Measurements from ENCODE around the gene TAOK2.
"Not testable (repeated sequence)": the region's sequence is repeated elsewhere in the genome, so short reads cannot be mapped to it uniquely, and the experiment has no call there.

Gene TAOK2

DNA sequence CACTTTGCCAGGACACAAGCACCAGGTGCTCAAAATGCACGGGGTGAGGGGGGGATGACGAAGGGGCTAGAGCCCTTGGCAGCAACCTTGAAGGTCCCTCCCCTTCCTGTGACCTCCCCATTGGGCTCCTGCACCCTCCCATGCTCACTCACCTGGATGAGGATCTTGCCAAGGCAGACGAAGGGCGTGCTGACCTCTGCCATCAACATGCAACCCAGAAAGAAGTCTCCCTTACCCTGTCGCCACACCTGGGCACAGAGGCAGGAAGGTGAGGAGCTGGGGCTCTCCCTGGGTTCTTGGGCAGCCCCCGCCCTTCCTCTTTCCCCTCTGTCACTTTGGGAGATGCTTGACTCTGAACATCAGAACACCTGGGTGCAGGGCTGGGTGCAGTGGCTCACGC, 51.9 kb downstream of the TAOK2 start:
- no peak for DNase-seq (ENCODE audit: low read depth)

DNA sequence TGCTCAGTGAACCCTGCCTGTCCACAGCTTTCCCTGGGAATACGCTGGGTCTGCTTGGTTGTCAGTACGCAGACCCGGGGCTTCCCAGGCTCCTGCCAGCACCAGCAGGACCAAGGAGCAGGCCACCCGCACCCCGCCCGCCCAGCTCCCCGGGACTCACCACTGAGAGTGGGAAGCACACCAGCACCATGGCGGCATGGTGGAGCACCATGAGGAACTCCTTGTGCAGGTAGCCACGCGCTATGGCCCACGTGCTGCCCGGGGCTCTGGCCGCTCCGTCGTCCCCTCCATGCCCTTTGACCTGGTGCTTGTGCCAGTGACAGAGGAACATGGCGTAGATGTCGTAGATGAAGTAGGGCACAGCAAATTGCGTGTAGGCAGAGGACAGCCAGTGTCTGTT, 52.8 kb downstream of the TAOK2 start:
- DNase-seq (ENCODE audit: low read depth), result no peak

DNA sequence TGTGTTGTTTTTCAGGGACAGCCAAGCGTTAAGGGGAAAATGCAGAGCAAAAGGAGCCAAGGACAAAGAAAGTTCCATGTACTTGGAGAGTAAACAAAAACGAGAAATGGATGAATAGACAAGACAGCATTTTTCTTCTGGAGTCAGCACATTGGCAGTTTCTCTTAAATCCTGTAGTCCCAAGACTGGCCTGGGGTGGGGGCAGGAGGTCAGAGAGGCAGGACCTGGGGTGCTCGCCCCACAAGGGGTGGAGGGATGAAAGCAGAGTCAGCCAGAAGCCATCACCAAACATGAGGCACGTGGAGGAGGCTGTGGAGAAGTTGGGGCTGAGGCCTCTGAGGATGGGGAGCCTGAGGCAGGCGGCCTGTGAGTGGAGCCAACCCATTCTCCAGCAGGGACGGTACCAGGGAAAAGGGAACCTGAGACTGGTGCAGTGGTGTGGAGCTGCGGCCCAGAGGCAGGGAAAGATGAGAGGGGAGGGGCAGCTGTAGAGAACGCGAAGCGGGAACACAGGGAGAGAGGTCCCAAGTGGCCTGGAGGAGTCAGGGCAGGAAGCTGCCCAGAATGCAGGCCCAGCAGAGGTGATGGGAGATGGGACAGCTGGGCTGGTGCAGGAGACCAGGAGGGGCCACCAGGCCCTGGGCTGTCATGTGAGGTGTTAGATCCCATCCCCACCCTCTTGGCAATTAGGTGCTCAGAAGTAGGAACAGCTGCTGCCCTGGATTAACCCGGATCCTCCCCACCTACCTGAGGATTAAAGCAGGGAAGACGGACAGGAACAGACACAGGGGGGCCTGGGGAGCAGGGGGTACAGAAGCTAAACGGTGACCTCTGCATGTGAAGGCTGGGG, 54.1 kb downstream of the TAOK2 start:
- no peak for DNase-seq (ENCODE audit: low read depth)

DNA sequence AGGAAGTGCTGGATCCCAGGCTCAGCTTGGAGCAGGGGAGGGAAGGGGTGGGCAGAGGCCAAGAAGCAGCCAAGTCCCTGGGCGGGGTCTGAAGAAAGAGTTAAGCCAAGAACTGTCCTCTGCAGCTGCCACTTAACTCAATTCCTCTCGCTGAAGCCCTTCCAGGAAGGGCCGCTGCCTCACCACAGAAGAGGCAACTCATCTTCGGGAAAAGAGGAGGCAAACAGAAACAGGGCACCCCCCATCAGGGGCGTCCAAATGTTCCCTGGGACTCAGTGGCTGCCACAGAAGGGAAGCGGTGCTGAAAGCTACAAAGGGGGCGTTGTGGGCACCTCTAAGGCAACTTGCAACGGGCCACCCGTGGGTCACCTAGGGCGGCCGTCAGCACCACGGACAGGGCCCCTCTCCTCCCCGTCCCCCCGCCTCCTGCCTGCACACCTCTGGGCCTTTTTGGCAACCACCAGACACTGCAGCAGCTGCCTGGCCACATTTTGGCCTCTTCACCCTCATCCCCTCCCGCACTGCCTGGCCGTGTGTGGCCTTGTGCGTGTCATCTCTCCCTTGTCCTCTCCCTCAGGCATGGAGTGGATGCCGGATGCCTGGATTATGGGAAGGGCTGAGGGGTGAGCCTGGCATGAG, 54.9 kb downstream of the TAOK2 start:
- DNase-seq (ENCODE audit: low read depth), result no peak

DNA sequence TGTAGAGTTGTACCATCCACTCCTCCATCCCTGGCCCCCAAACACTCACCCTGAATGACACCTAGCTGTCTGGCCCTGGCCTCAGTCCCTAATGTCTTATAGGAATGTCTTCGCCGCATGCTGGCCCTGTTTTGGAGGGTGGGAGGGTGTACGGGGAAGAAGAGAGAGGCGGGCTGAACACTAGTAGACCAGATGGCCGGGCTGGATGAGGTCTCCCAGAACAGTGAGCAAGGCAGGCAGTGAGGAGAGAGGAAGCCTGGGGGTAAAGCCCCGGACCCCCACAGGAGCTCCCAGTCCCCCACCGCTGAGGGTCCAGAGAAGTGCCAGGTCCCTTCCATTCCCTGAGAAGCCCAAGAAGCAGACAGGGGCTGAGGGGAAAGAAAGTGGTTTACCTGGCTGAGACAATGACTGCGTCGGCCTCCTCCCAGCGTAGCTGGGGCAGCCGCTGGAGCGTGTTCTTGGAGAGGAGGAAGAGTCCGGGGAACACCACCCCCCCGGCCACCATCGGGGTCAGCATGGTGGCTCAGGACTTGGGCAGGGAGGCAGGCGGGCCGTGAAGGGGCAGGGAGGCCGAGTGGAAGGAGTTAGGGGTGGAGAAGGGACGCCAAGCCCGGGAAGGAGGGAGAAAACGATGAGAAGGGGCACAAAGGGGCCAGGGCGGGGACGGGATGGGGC, 56.5 kb downstream of the TAOK2 start:
- DNase-seq (ENCODE audit: low read depth), result no peak

DNA sequence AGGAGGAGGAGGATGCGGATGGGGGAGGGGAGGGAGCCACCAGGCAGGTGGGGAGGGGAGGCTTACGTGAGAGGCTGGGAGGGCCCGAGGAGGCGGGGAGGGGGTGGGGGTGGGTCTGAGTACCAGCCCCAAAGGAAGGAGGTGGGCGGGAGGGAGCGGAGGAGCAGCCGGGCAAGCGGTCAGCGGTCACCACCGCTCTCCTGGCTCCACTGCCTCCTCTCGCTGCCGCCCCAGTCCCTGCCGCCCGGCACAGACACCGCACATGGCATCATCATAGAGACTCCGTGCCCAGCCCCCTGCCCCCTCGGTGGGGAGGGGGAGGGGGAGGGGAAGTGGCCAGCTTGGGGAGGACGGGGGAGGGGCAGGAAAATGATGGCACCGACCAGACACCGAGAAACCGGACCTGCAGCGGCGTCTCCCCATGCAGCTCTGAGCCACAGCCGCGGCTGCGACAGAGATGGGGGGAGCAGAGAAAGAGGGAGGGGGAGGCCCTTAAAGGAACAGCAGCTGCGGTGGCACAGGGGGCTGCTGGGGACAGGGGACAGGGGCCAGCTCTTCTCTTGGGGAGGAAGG, 57.3 kb downstream of the TAOK2 start, which contains the start of gene TLCD3B:
TLCD3B (minus strand) TSS at position 431 of the 573 bp plus-strand sequence. CDS start 744 bp downstream, outside the sequence.
- DNase-seq (ENCODE audit: low read depth), result no peak

DNA sequence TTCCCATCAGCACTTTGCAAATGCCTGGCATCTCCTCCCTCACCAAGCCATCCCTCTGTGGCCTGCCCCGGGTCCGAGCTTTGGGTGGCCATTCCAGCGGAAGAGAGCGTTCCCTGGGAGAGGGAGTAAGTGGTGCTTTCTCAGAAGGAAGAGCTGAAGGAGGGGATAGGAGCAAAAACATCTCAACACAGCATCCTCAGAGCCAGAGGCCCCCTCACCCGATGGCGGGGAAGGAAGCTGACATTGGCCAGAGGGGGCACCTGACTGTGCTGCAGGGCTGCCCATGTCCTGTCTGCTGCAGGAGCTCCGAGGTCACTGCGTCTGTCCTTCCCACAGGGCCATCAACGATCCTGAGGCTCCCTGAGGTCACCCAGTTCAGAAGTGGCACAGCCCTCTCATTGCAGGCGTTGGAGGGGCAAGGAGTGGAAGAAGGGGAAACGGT, 57.8 kb downstream of the TAOK2 start:
- DNase-seq (ENCODE audit: low read depth), result no peak

DNA sequence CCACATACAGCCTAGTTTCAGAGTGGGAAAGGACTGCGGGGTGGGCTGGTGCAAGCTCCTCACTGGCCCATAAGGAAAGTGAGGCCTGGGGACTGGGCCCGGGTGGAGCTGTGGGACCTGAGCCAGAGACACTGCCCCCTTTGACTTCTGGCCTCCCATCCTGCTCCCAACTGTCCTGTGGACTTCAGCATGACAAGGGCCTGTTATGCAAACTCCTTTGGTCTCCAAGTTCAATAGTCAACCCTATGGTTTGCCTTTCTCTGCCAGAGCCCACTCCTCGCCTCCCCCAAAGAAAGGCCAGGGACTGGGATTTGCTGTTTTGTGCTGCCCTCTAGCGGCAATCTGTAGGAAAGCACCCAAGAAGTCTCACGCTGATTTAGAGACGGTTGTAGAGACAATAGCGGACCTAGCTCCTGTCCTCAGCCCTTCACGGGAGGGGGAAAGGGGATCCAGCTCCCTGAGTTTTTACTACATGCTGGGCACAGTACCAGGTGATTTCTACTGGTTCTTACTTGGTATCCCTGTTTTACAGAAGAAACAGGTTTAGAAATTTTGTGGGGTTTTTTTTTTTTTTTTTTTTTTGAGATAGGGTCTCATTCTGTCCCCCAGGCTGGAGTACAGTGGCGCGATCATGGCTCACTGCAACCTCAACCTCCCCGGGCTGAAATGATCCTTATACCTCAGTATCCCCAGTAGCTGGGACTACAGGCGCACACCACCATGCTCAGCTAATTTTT, 58.6 kb downstream of the TAOK2 start:
- no peak for DNase-seq (ENCODE audit: low read depth)

DNA sequence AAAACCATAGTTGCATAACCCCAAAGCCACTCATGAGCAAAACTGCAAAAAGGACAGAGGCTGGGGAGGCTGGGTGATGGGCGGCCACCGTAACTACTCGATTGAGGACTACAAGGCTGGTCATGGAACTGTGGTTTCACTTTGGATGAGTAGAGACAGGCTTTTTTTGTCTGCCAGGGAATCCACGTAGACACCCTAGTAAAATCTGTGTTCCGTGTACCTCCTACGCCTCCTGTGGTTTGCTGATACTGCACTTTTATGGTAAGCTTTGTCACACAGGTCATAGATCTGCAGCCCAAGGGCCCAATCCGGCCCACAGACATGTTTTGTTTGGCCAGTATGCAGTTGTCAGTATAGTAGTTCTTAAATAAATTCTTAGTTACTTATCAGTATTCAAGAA, 59.6 kb downstream of the TAOK2 start:
- DNase-seq (ENCODE audit: low read depth), result no peak

DNA sequence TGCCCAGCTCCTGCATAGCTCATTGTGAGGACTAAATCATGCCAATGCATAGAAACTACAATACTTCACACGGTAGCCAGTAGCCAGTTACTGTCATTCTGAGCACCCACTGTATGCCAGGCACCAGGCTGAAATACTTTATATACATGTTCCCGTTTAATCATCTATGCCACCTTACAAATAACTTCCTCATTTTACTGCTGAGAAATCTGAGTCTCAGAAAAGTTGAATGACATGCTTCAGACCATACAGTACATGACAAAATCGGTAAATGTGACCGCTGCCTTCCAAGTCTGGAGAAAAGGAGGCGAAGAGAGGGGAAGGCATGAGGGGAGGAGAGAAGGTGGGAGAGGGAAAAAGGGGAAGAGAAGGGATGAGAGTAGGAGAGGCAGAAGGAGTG, 66.6 kb downstream of the TAOK2 start:
- DNase-seq (ENCODE audit: low read depth), result no peak

DNA sequence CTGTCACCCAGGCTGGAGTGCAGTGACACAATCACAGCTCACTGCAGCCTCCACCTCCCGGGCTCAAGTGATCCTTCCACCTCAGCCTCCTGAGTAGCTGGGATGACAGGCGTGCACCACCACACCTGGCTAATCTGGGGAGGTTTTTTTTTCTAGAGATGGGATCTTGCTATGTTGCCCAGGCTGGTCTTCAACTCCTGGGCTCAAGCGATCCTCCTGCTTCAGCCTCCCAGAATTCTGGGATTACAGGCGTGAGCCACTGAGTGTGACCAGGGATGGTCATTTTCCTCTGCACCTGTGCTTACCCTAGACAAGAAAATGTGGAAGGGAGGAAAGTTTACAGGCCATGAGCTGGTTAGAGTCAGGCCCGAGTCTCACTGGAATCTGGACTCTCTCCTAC, 67.0 kb downstream of the TAOK2 start:
- not testable (repeated sequence) for DNase-seq (ENCODE audit: low read depth)

DNA sequence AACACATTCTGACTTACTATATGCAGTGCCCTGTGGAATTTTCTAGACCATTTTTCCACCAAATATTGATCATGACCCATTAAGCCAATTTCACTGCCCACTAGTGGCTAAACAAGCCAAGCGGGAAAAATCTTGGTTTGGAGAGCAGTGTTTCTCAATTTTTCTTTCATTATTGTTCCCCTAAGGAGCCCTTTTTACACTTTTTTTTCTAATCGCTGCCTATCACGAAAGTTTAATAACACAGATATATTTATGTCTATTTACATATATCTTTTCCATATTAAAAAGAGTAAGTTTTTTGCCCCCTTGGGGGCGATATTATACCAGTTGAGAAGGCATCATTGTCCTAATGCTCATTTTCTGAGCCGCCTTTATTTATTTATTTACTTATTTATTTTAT, 68.2 kb downstream of the TAOK2 start:
- no peak for DNase-seq (ENCODE audit: low read depth)
